A549 (cell line): ENCODE data around the gene GSTM2. TPM values are rescaled to one million over a fixed set of nuclear protein-coding genes. Genes with fewer than 3 reads are reported as not detected.

Experiments used
- ATAC-seq, 2 experiments: fragments of 200-7000 bp in 1 of 2; fragments of >200 bp in 1 of 2; cut with Nextera tagmentation in 1 of 2; cut with Tn5 transposase in 1 of 2; 3 replicates each; pipeline versions ENCODE4 v1.8.0 to v1.9.1; 2018 to 2020; ENCODE audit warnings: mild to moderate bottlenecking in 1 of 2, moderate library complexity in 1 of 2
- CTCF ChIA-PET: fragments of 300-600 bp; sonication (Branson Sonifier 250); formaldehyde crosslinking; extraction: SDS; loops from one replicate; lab custom pipeline; 2021; ENCODE audit warnings: antibody characterized with exemption, inconsistent platforms; lab: Yijun Ruan, JAX
- POLR2A ChIA-PET: fragments of 350-600 bp; formaldehyde crosslinking; extraction: SDS; loops from one replicate; lab custom pipeline; 2021; ENCODE audit warnings: antibody characterized with exemption, inconsistent platforms; lab: Yijun Ruan, JAX
- DNase-seq, 2 experiments: peaks; one replicate each; pipeline versions ENCODE4 v3.0.0 to v3.0.0-alpha.2; 2011 to 2016; ENCODE audit warnings: low read depth in 1 of 2, low spot score in 1 of 2
- FAIRE-seq: peaks from 2 replicates; lab custom pipeline; 2011; peaks lifted over from hg19 to GRCh38; lab: Jason Lieb, UNC
- H3K27ac ChIP-seq, 2 experiments: fragments of >200 bp; sonication (Bioruptor Twin); formaldehyde crosslinking; 3 replicates each; pipeline ENCODE4 v1.5.1; 2016 to 2017
- H3K4me1 ChIP-seq: fragments of >200 bp; sonication (Bioruptor Twin); formaldehyde crosslinking; 3 replicates; pipeline ENCODE4 v1.6.1; 2016
- H3K4me2 ChIP-seq: fragments of >200 bp; sonication (Bioruptor Twin); formaldehyde crosslinking; 3 replicates; pipeline ENCODE4 v1.6.1; 2016
- H3K4me3 ChIP-seq: fragments of >200 bp; sonication (Bioruptor Twin); formaldehyde crosslinking; 3 replicates; pipeline ENCODE4 v1.5.1; 2016
- H3K9me3 ChIP-seq: fragments of >200 bp; sonication (Bioruptor Twin); formaldehyde crosslinking; 3 replicates; pipeline ENCODE4 v1.6.1; 2016
- CTCF ChIP-seq: fragments of >200 bp; sonication (Bioruptor Twin); formaldehyde crosslinking; IDR thresholded peaks from 3 replicates; pipeline ENCODE4 v1.5.1; 2016
- EHMT2 ChIP-seq: fragments of 200-600 bp; sonication (generic); IDR thresholded peaks from 2 replicates; pipeline ENCODE4 v1.6.1; 2016; ENCODE audit warnings: antibody characterized with exemption, low read depth, mild to moderate bottlenecking, moderate library complexity
- ELK1 ChIP-seq: fragments of 150-350 bp; IDR thresholded peaks from 2 replicates; pipeline ENCODE4 v1.6.1; 2014; ENCODE audit warnings: low read depth, mild to moderate bottlenecking, low read length
- FOSL2 ChIP-seq, 2 experiments: fragments of 450-650 bp in 1 of 2; fragments of >200 bp in 1 of 2; sonication (Bioruptor Twin) in 1 of 2; formaldehyde crosslinking; IDR thresholded peaks; 2 replicates each; pipeline versions ENCODE4 v1.5.0 to v1.6.1; 2016 to 2020; ENCODE audit warnings: mild to moderate bottlenecking in 1 of 2, moderate library complexity in 1 of 2
- HES2 ChIP-seq: fragments of >200 bp; sonication (Bioruptor Twin); formaldehyde crosslinking; IDR thresholded peaks from 2 replicates; pipeline ENCODE4 v1.6.1; 2016
- JUN ChIP-seq, 2 experiments: fragments of >200 bp; sonication (Bioruptor Twin); formaldehyde crosslinking; IDR thresholded peaks; 2 replicates in 1 of 2; 3 replicates in 1 of 2; pipeline ENCODE4 v1.6.1; 2016 to 2017
- JUNB ChIP-seq: fragments of >200 bp; sonication (Bioruptor Twin); formaldehyde crosslinking; IDR thresholded peaks from 2 replicates; pipeline ENCODE4 v1.6.1; 2016
- NR3C1 ChIP-seq: fragments of >200 bp; sonication (Bioruptor Twin); formaldehyde crosslinking; IDR thresholded peaks from 3 replicates; pipeline ENCODE4 v1.6.1; 2017
- PBX3 ChIP-seq: IDR thresholded peaks from 2 replicates; pipeline ENCODE4 v1.6.1; 2012
- RAD21 ChIP-seq, 2 experiments: fragments of >200 bp in 1 of 2; sonication (Bioruptor Twin) in 1 of 2; formaldehyde crosslinking in 1 of 2; IDR thresholded peaks in 1 of 2; conservative IDR thresholded peaks in 1 of 2; 2 replicates in 1 of 2; 3 replicates in 1 of 2; pipeline ENCODE4 v1.6.1; 2012 to 2018; ENCODE audit warnings: inconsistent platforms in 1 of 2
- RARB ChIP-seq: fragments of 250-450 bp; sonication (Bioruptor Pico); IDR thresholded peaks from 2 replicates; pipeline ENCODE4 v1.8.0; 2021; ENCODE audit warnings: mild to moderate bottlenecking, moderate library complexity
- SMC3 ChIP-seq: fragments of >200 bp; sonication (Bioruptor Twin); formaldehyde crosslinking; IDR thresholded peaks from 3 replicates; pipeline ENCODE4 v1.6.1; 2018; ENCODE audit warnings: inconsistent platforms
- TFCP2L1 ChIP-seq: fragments of 250-450 bp; sonication (Bioruptor Pico); IDR thresholded peaks from 2 replicates; pipeline ENCODE4 v1.5.0; 2021; ENCODE audit warnings: mild to moderate bottlenecking
- TP53 ChIP-seq: fragments of 250-450 bp; sonication (Bioruptor Pico); IDR thresholded peaks from 2 replicates; pipeline ENCODE4 v1.5.0; 2021; ENCODE audit warnings: mild to moderate bottlenecking, moderate library complexity
- ZNF302 ChIP-seq: fragments of 250-450 bp; sonication (Bioruptor Pico); IDR thresholded peaks from 2 replicates; pipeline ENCODE4 v1.9.0; 2021; ENCODE audit warnings: inconsistent platforms, mild to moderate bottlenecking, moderate library complexity
- ZSCAN20 ChIP-seq: fragments of 250-450 bp; sonication (Bioruptor Pico); IDR thresholded peaks from 2 replicates; pipeline ENCODE4 v1.8.0; 2022; ENCODE audit warnings: mild to moderate bottlenecking, moderate library complexity
- WGBS: methylation state at CpG from one replicate; pipeline ENCODE4 v1.1.6; 2017; ENCODE audit errors: missing lambda C conversion rate; 5-methylcytosine and 5-hydroxymethylcytosine counted together
- polyA plus RNA-seq, 4 experiments: library from polyadenylated mRNA; depleted of rRNA in 3 of 4; stranded (reverse); fragments of >200 nt; fragmentation: RNase III in 1 of 4; extraction: RNeasy Plus Mini Kit Qiagen cat#74134 plus additional on column Dnase treatment in 1 of 4; gene quantifications; 2 replicates in 3 of 4; 3 replicates in 1 of 4; pipeline ENCODE4 v1.2.3, GENCODE V29; 2011 to 2017

GSTM2 gene
- polyA plus RNA-seq, 2 of the 4 experiments (the other 2 are of a cell fraction), result 4.8 to 6.5 TPM

- no peak overlapping the region for H3K4me2 ChIP-seq
- no peak overlapping the region for H3K4me3 ChIP-seq
- CTCF ChIA-PET, result interaction anchor here (0.8 to 21.4 kb wide), 9 partner anchors 8 to 383 kb away, joined by 3 to 295 read pairs (median 5); partner anchors contain the start of genes AHCYL1 and GNAI3
- DNase-seq, result peak in 1 of 2 experiments; percentile 35
- H3K9me3 ChIP-seq, result no peaks in the 10 kb centered on the region
- TF ChIP-seq PBX3 (no peak), FOSL2 (IDR thresholded peaks at IDR 0.05) (no peak), FOSL2 (CRISPR knock-in tag; IDR thresholded peaks at IDR 0.05) (0 out of 2 replicates have a peak, but pooled peaks have one; percentile 25), HES2 (no peak)
- TF ChIP-seq, all 56 proteins: peak for 1
- Histone ChIP-seq H3K4me1 (peaks cover 5% of the 10 kb centered on the region; the same call in 1 of the 3 replicates), H3K27ac (peak overlapping the region in 1 of 2 experiments; percentile 34; a peak in 1 of 6 replicates)
- FAIRE-seq (no peak), ATAC-seq (peak; percentile 40 to 47; a peak in 4 of 6 replicates)
- WGBS, result 100% methylated on average over 8 of the region's 23 CpGs
- POLR2A ChIA-PET, result interaction anchor here (3.5 kb wide), 1 partner anchor 80 kb away, joined by 11 read pairs; the partner anchor contains the start of gene GNAI3
Measured at GRCh38 chr1:109628540-109629321, 39.1 kb upstream of the GSTM2 start.

- Histone ChIP-seq H3K4me1 (peaks cover 9% of the 10 kb centered on the region; the same call in 1 of the 3 replicates), H3K9me3 (no peaks in the 10 kb centered on the region), H3K27ac (no peak overlapping the region), H3K4me2 (no peak overlapping the region), H3K4me3 (no peak overlapping the region)
- CTCF ChIA-PET, result interaction anchor here (0.8 to 21.4 kb wide), 9 partner anchors 9 to 352 kb away, joined by 3 to 295 read pairs (median 5); partner anchors contain the start of gene GNAI3
- no peak for TF ChIP-seq ELK1
- TF ChIP-seq SMC3, result no peak
- no peak for TF ChIP-seq TFCP2L1
- no peak for TF ChIP-seq CTCF
- TF ChIP-seq EHMT2, result no peak
- TF ChIP-seq NR3C1, result no peak
- no peak for TF ChIP-seq JUN (IDR thresholded peaks at IDR 0.05)
- no peak for TF ChIP-seq FOSL2 (IDR thresholded peaks at IDR 0.05)
- no peak for TF ChIP-seq FOSL2 (CRISPR knock-in tag; IDR thresholded peaks at IDR 0.05)
- no peak for TF ChIP-seq RARB (CRISPR knock-in tag)
- TF ChIP-seq TP53 (CRISPR knock-in tag), result no peak
- TF ChIP-seq ZSCAN20 (CRISPR knock-in tag), result no peak
- TF ChIP-seq ZNF302 (CRISPR knock-in tag), result no peak
- TF ChIP-seq RAD21 (conservative IDR thresholded peaks at IDR 0.05 in 1 of 2, IDR thresholded peaks at IDR 0.05 in 1 of 2), result no peak
- TF ChIP-seq JUNB, result no peak
- 90% methylated on average over 8 of the region's 10 CpGs for WGBS
- POLR2A ChIA-PET, result interaction anchor here (3.5 kb wide), 1 partner anchor 81 kb away, joined by 11 read pairs; the partner anchor contains the start of gene GNAI3
- FAIRE-seq (no peak), DNase-seq (no peak), ATAC-seq (no peak)
Measured at GRCh38 chr1:109629372-109630030, 38.4 kb upstream of the GSTM2 start.
